Osteoblast (primary cell): ENCODE data around the gene NDFIP2. TPM values are rescaled to one million over a fixed set of nuclear protein-coding genes. Genes with fewer than 3 reads are reported as not detected.

Experiments
- DNase-seq: peaks from one replicate; pipeline ENCODE4 v3.0.0; 2011; ENCODE audit warnings: low spot score, mixed read lengths; ENCODE audit not compliant: insufficient read length; ENCODE audit errors: missing footprints
- H2AFZ ChIP-seq: 2 replicates; pipeline ENCODE4 v1.6.0; 2011; ENCODE audit warnings: mild to moderate bottlenecking, low read length
- H3K27ac ChIP-seq: 2 replicates; pipeline ENCODE4 v1.5.1; 2011; ENCODE audit warnings: mild to moderate bottlenecking, low read depth, low read length, moderate library complexity
- H3K27me3 ChIP-seq: 2 replicates; pipeline ENCODE4 v1.6.0; 2012; ENCODE audit warnings: mild to moderate bottlenecking, control low read depth, inconsistent platforms, low read length, moderate library complexity; ENCODE audit not compliant: insufficient read depth
- H3K36me3 ChIP-seq: 2 replicates; pipeline ENCODE4 v1.5.1; 2011; ENCODE audit warnings: mild to moderate bottlenecking, low read length, control low read depth, moderate library complexity; ENCODE audit not compliant: insufficient read depth
- H3K4me1 ChIP-seq: 2 replicates; pipeline ENCODE4 v1.5.1; 2011; ENCODE audit warnings: mild to moderate bottlenecking, low read length, control low read depth, moderate library complexity; ENCODE audit not compliant: insufficient read depth
- H3K4me2 ChIP-seq: 2 replicates; pipeline ENCODE4 v1.6.0; 2011; ENCODE audit warnings: mild to moderate bottlenecking, low read length; ENCODE audit not compliant: insufficient read depth
- H3K4me3 ChIP-seq: fragments of 200-600 bp; sonication (generic); 3 replicates; pipeline ENCODE4 v1.5.1; 2012; ENCODE audit warnings: mild to moderate bottlenecking, low read length, inconsistent platforms; ENCODE audit not compliant: insufficient read depth
- H3K79me2 ChIP-seq: 2 replicates; pipeline ENCODE4 v1.6.0; 2012; ENCODE audit warnings: mild to moderate bottlenecking, low read length, control low read depth, inconsistent platforms; ENCODE audit not compliant: insufficient read depth
- H3K9me3 ChIP-seq: 2 replicates; pipeline ENCODE4 v1.5.1; 2011; ENCODE audit warnings: low read depth, low read length, control low read depth
- H4K20me1 ChIP-seq: 2 replicates; pipeline ENCODE4 v1.6.0; 2012; ENCODE audit warnings: mild to moderate bottlenecking, low read length, control low read depth; ENCODE audit not compliant: insufficient read depth
- total RNA-seq: library from RNA; depleted of rRNA; stranded (reverse); fragments of >200 nt; gene quantifications from 2 replicates; pipeline ENCODE4 v1.2.3, GENCODE V29; 2012
- TF ChIP-seq, protein P1 (sequence below): IDR thresholded peaks from 2 replicates; pipeline ENCODE4 v1.5.1; 2011; ENCODE audit warnings: mild to moderate bottlenecking, low read depth, low read length, moderate library complexity; ENCODE audit errors: extremely low read depth

NDFIP2 gene
- total RNA-seq, 1 donor, result 56.5 TPM

DNA sequence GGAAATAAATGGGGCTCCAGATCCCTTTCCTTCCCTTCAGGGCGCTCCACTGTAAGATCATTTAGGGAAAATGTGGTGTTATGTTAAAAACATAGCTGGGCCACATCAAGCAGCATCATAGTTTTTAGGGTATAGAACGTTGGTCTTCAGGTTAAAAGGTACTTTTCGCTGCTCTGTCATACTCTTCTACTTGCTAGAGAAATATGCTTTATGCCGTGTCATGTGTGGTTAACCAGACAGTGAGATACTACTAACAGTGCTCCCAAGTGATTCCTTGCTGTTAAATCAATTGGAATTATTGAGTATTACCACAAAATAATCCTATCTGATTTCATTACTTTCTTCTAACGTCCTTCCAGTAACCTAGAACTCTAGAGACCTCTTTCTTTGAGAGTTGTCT lies 1.1 kb upstream of the NDFIP2 start:
- TF ChIP-seq, protein P1, sequence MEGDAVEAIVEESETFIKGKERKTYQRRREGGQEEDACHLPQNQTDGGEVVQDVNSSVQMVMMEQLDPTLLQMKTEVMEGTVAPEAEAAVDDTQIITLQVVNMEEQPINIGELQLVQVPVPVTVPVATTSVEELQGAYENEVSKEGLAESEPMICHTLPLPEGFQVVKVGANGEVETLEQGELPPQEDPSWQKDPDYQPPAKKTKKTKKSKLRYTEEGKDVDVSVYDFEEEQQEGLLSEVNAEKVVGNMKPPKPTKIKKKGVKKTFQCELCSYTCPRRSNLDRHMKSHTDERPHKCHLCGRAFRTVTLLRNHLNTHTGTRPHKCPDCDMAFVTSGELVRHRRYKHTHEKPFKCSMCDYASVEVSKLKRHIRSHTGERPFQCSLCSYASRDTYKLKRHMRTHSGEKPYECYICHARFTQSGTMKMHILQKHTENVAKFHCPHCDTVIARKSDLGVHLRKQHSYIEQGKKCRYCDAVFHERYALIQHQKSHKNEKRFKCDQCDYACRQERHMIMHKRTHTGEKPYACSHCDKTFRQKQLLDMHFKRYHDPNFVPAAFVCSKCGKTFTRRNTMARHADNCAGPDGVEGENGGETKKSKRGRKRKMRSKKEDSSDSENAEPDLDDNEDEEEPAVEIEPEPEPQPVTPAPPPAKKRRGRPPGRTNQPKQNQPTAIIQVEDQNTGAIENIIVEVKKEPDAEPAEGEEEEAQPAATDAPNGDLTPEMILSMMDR, result no peak
- H3K9me3 ChIP-seq, result no peaks in the 10 kb centered on the region
- H3K27ac ChIP-seq, result no peak overlapping the region
- no peak overlapping the region for H3K4me3 ChIP-seq
- peaks cover 10% of the 10 kb centered on the region for H3K27me3 ChIP-seq
- H4K20me1 ChIP-seq, result no peaks in the 10 kb centered on the region
- no peak overlapping the region for H2AFZ ChIP-seq
- DNase-seq, result no peak
- peaks cover 28% of the 10 kb centered on the region for H3K4me1 ChIP-seq
- H3K79me2 ChIP-seq, result peaks cover 33% of the 10 kb centered on the region
- H3K36me3 ChIP-seq, result no peaks in the 10 kb centered on the region
- H3K4me2 ChIP-seq, result no peak overlapping the region

GRCh38 chr13:79481685-79482052 lies 714 bp downstream of the NDFIP2 start:
- Histone ChIP-seq H3K4me3 (peak overlapping the region; percentile 81), H3K4me2 (peak overlapping the region; percentile 84), H2AFZ (peak overlapping the region; percentile 79), H3K4me1 (peaks cover 42% of the 10 kb centered on the region), H3K9me3 (no peaks in the 10 kb centered on the region), H3K36me3 (peaks cover 5% of the 10 kb centered on the region), H4K20me1 (peaks cover 3% of the 10 kb centered on the region), H3K79me2 (peaks cover 49% of the 10 kb centered on the region), H3K27me3 (peaks cover 8% of the 10 kb centered on the region), H3K27ac (peak overlapping the region; percentile 92)
- TF ChIP-seq, protein P1, result no peak
- DNase-seq, result no peak

- TF ChIP-seq, protein P1, result no peak
- peaks cover 44% of the 10 kb centered on the region for H3K4me1 ChIP-seq
- DNase-seq, result no peak
- H3K79me2 ChIP-seq, result peaks cover 57% of the 10 kb centered on the region
- no peaks in the 10 kb centered on the region for H3K9me3 ChIP-seq
- H4K20me1 ChIP-seq, result peaks cover 6% of the 10 kb centered on the region
- H3K4me2 ChIP-seq, result peak overlapping the region; percentile 84
- H3K27me3 ChIP-seq, result peaks cover 5% of the 10 kb centered on the region
- no peak overlapping the region for H2AFZ ChIP-seq
- H3K27ac ChIP-seq, result peak overlapping the region; percentile 92
- peaks cover 8% of the 10 kb centered on the region for H3K36me3 ChIP-seq
- peak overlapping the region; percentile 81 for H3K4me3 ChIP-seq
Measured at GRCh38 chr13:79482281-79482970, 1.5 kb downstream of the NDFIP2 start.

DNA sequence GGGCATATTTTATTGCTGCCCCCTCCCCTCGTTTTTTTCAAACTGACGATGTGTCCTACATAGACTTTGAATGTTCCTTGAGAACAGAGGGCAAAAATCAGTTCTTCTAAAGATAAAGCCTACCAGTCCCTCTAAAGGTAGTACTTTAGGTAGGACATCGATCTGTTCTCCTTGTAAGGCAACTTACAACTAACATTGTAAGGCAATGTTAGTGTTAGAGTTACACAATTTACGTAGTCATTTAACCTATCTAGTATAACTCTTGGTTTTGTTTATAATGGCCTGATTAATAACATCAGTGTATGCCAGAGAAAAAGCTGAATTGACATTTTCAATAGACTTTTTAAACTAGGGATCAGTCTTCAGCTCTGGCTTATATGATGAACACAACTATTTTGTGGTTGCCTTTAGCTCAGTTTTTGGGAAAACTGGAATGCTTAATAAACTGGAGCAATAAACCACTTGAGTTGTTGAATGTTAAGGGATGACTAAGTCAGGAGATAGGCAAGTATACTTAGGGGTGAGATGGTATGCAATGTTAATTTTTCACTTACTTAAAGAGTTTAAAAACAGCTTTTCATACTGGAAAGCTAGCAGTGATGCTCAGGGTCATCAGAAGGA lies 2.2 kb downstream of the NDFIP2 start:
- peaks cover 64% of the 10 kb centered on the region for H3K79me2 ChIP-seq
- peak overlapping the region; percentile 81 for H3K4me3 ChIP-seq

More for the DNA sequence above, 2.2 kb downstream of the NDFIP2 start:
- DNase-seq, result peak; percentile 68
- TF ChIP-seq, protein P1, result no peak
- Histone ChIP-seq H3K27ac (peak overlapping the region; percentile 92), H3K4me1 (peaks cover 44% of the 10 kb centered on the region), H2AFZ (no peak overlapping the region), H3K36me3 (peaks cover 8% of the 10 kb centered on the region), H3K4me2 (peak overlapping the region; percentile 84), H3K9me3 (no peaks in the 10 kb centered on the region), H3K27me3 (peaks cover 5% of the 10 kb centered on the region), H4K20me1 (peaks cover 6% of the 10 kb centered on the region)
